H1 (cell line): ENCODE data around the gene RAB3IL1. TPM values are rescaled to one million over a fixed set of nuclear protein-coding genes. Genes with fewer than 3 reads are reported as not detected.
A peak's percentile ranks its signal among the peaks of the same experiment; 100 is the strongest.

Source experiments
- CTCF ChIA-PET: fragments of 300-600 bp; sonication (Branson Sonifier 250); formaldehyde crosslinking; loops from one replicate; lab custom pipeline; 2021; ENCODE audit not compliant: partially characterized antibody; lab: Charles Lee
- POLR2A ChIA-PET: fragments of 300-600 bp; sonication (Branson Sonifier 250); formaldehyde crosslinking; loops from one replicate; lab custom pipeline; 2021; ENCODE audit warnings: inconsistent platforms; ENCODE audit not compliant: partially characterized antibody; lab: Charles Lee
- DNase-seq, 2 experiments: peaks; one replicate each; pipeline versions ENCODE4 v3.0.0 to v3.0.0-alpha.2; 2010 to 2022; ENCODE audit warnings: low spot score in 2 of 2, low read depth in 1 of 2, mixed read lengths in 1 of 2
- FAIRE-seq: peaks from 2 replicates; lab custom pipeline; 2011; peaks lifted over from hg19 to GRCh38; lab: Jason Lieb, UNC
- H2AFZ ChIP-seq: 2 replicates; pipeline ENCODE4 v1.8.1; 2012; ENCODE audit warnings: low read length, inconsistent platforms
- H2AK5ac ChIP-seq: 2 replicates; pipeline ENCODE4 v1.6.1; 2013; ENCODE audit warnings: low read depth, low read length
- H2BK120ac ChIP-seq: replicated peaks from 2 replicates; pipeline ENCODE3; 2013; ENCODE audit warnings: low read depth, low read length, inconsistent platforms
- H2BK12ac ChIP-seq: 2 replicates; pipeline ENCODE4 v1.6.1; 2013; ENCODE audit warnings: low read depth, low read length
- H2BK15ac ChIP-seq: 2 replicates; pipeline ENCODE4 v1.6.1; 2013; ENCODE audit warnings: low read length
- H2BK20ac ChIP-seq: 2 replicates; pipeline ENCODE4 v1.6.1; 2013; ENCODE audit warnings: low read length
- H2BK5ac ChIP-seq: 2 replicates; pipeline ENCODE4 v1.6.1; 2013; ENCODE audit warnings: low read depth, low read length
- H3K14ac ChIP-seq: 2 replicates; pipeline ENCODE4 v1.6.1; 2013; ENCODE audit warnings: inconsistent platforms; ENCODE audit not compliant: insufficient read length
- H3K18ac ChIP-seq: 2 replicates; pipeline ENCODE4 v1.6.1; 2013; ENCODE audit warnings: low read length; ENCODE audit errors: extremely low read depth
- H3K23ac ChIP-seq: 2 replicates; pipeline ENCODE4 v1.6.1; 2013; ENCODE audit warnings: inconsistent platforms; ENCODE audit not compliant: insufficient read length
- H3K23me2 ChIP-seq: 2 replicates; pipeline ENCODE4 v1.6.1; 2013; ENCODE audit warnings: low read depth, low read length
- H3K27ac ChIP-seq: 2 replicates; pipeline ENCODE4 v1.6.1; 2011; ENCODE audit warnings: low read depth, low read length, inconsistent platforms
- H3K27me3 ChIP-seq, 4 experiments: replicated peaks in 1 of 4; 1 replicate in 1 of 4; 2 replicates in 3 of 4; pipeline versions ENCODE4 v1.6.1 to v1.8.1; 2011 to 2013; ENCODE audit warnings: low read length in 3 of 4, mild to moderate bottlenecking in 3 of 4, inconsistent platforms in 2 of 4, mixed read lengths in 2 of 4, moderate library complexity in 1 of 4; ENCODE audit not compliant: control insufficient read depth in 3 of 4, insufficient read depth in 3 of 4; ENCODE audit errors: extremely low read depth in 1 of 4
- H3K36me3 ChIP-seq, 4 experiments: 2 replicates each; pipeline versions ENCODE4 v1.6.1 to v1.8.1; 2011 to 2013; ENCODE audit warnings: mild to moderate bottlenecking in 4 of 4, low read length in 3 of 4, moderate library complexity in 2 of 4, control low read depth in 1 of 4, inconsistent platforms in 1 of 4; ENCODE audit not compliant: insufficient read depth in 4 of 4, control insufficient read depth in 2 of 4
- H3K4ac ChIP-seq: replicated peaks from 2 replicates; pipeline ENCODE3; 2013; ENCODE audit warnings: low read length, low read depth, mixed read lengths, inconsistent platforms; ENCODE audit not compliant: insufficient read length
- H3K4me1 ChIP-seq, 4 experiments: replicated peaks in 1 of 4; 1 replicate in 1 of 4; 2 replicates in 3 of 4; pipeline versions ENCODE4 v1.6.1 to v1.8.1; 2011 to 2013; ENCODE audit warnings: low read length in 3 of 4, inconsistent platforms in 2 of 4, mixed read lengths in 1 of 4; ENCODE audit not compliant: insufficient read depth in 4 of 4, control insufficient read depth in 3 of 4
- H3K4me2 ChIP-seq, 2 experiments: 2 replicates each; pipeline versions ENCODE4 v1.6.1 to v1.8.1; 2011 to 2013; ENCODE audit warnings: low read depth in 2 of 2, low read length in 2 of 2, control low read depth in 1 of 2, inconsistent platforms in 1 of 2, mild to moderate bottlenecking in 1 of 2; ENCODE audit not compliant: insufficient read depth in 1 of 2
- H3K4me3 ChIP-seq, 4 experiments: fragments of 200-600, 300-600 bp in 1 of 4; sonication (generic), shearing (Covaris generic), sonication (Bioruptor Twin) in 1 of 4; 2 replicates each; pipeline versions ENCODE4 v1.5.1 to v1.8.1; 2011 to 2016; ENCODE audit warnings: low read length in 4 of 4, low read depth in 3 of 4, control low read depth in 2 of 4, inconsistent platforms in 2 of 4, mild to moderate bottlenecking in 2 of 4, mixed read lengths in 1 of 4, moderate library complexity in 1 of 4; ENCODE audit not compliant: insufficient read depth in 2 of 4; ENCODE audit errors: extremely low read depth in 1 of 4
- H3K56ac ChIP-seq: replicated peaks from 2 replicates; pipeline ENCODE3; 2013; ENCODE audit warnings: low read depth, mild to moderate bottlenecking, mixed read lengths, low read length, inconsistent platforms; ENCODE audit not compliant: insufficient read length
- H3K79me1 ChIP-seq: 2 replicates; pipeline ENCODE4 v1.6.1; 2013; ENCODE audit warnings: low read depth, low read length, control low read depth
- H3K79me2 ChIP-seq, 2 experiments: 2 replicates each; pipeline versions ENCODE4 v1.6.1 to v1.8.1; 2012 to 2013; ENCODE audit warnings: low read length in 2 of 2, mild to moderate bottlenecking in 2 of 2, inconsistent platforms in 1 of 2; ENCODE audit not compliant: insufficient read depth in 2 of 2, control insufficient read depth in 1 of 2
- H3K9ac ChIP-seq, 4 experiments: replicated peaks in 1 of 4; 1 replicate in 1 of 4; 2 replicates in 3 of 4; pipeline versions ENCODE4 v1.6.1 to v1.8.1; 2011 to 2013; ENCODE audit warnings: low read depth in 3 of 4, low read length in 3 of 4, control low read depth in 2 of 4, mild to moderate bottlenecking in 2 of 4, moderate library complexity in 2 of 4, inconsistent platforms in 1 of 4; ENCODE audit errors: extremely low read depth in 1 of 4
- H3K9me3 ChIP-seq, 2 experiments: 2 replicates each; pipeline versions ENCODE4 v1.6.1 to v1.8.1; 2012 to 2013; ENCODE audit warnings: mild to moderate bottlenecking in 2 of 2, moderate library complexity in 2 of 2, control low read depth in 1 of 2, inconsistent platforms in 1 of 2, low read depth in 1 of 2, low read length in 1 of 2, mixed read lengths in 1 of 2; ENCODE audit not compliant: insufficient read depth in 2 of 2
- H4K20me1 ChIP-seq, 2 experiments: replicated peaks in 1 of 2; 2 replicates each; pipeline versions ENCODE3 to v1.8.1; 2011 to 2013; ENCODE audit warnings: inconsistent platforms in 2 of 2, low read length in 2 of 2, mild to moderate bottlenecking in 1 of 2; ENCODE audit not compliant: insufficient read depth in 2 of 2, control insufficient read depth in 1 of 2
- H4K5ac ChIP-seq: 2 replicates; pipeline ENCODE4 v1.6.1; 2013; ENCODE audit warnings: low read length, low read depth, mixed read lengths, inconsistent platforms; ENCODE audit not compliant: insufficient read length
- H4K8ac ChIP-seq: 2 replicates; pipeline ENCODE4 v1.8.0; 2013; ENCODE audit warnings: mild to moderate bottlenecking, moderate library complexity, low read length, inconsistent platforms; ENCODE audit not compliant: insufficient read depth; ENCODE audit errors: extremely low read depth
- H4K91ac ChIP-seq: replicated peaks from 2 replicates; pipeline ENCODE3; 2013; ENCODE audit warnings: low read length, mixed read lengths, inconsistent platforms; ENCODE audit not compliant: insufficient read length
- FOSL1 ChIP-seq: IDR thresholded peaks from 2 replicates; pipeline ENCODE4 v1.6.1; 2011; ENCODE audit warnings: mild to moderate bottlenecking, low read depth, low read length, moderate library complexity; ENCODE audit not compliant: insufficient read depth
- MAFK ChIP-seq: IDR thresholded peaks from 2 replicates; pipeline ENCODE4 v1.6.1; 2012; ENCODE audit warnings: low read depth, mild to moderate bottlenecking, improper control_type of control experiment, low read length
- RBBP5 ChIP-seq: IDR thresholded peaks from 2 replicates; pipeline ENCODE4 v1.7.1; 2012; ENCODE audit warnings: low read depth, mild to moderate bottlenecking, inconsistent platforms, low read length, moderate library complexity, borderline replicate concordance
- RXRA ChIP-seq: IDR thresholded peaks from 2 replicates; pipeline ENCODE4 v1.6.1; 2011; ENCODE audit warnings: low read depth, mild to moderate bottlenecking, low read length, moderate library complexity; ENCODE audit not compliant: insufficient read depth
- SRF ChIP-seq: IDR thresholded peaks from 2 replicates; pipeline ENCODE4 v1.6.1; 2011; ENCODE audit warnings: mild to moderate bottlenecking, low read depth, low read length, moderate library complexity
- YY1 ChIP-seq: IDR thresholded peaks from 2 replicates; pipeline ENCODE4 v1.6.1; 2011; ENCODE audit warnings: low read depth, mild to moderate bottlenecking, low read length
- WGBS, 2 experiments: shearing (Covaris generic) in 1 of 2; methylation state at CpG; one replicate each; pipeline versions ENCODE4 v1.1.6 to v1.1.7; 2013 to 2015; ENCODE audit warnings: low lambda C conversion rate in 2 of 2, mixed read lengths in 2 of 2, inconsistent platforms in 1 of 2, low coverage in 1 of 2, missing lambda C conversion rate in 1 of 2; ENCODE audit not compliant: insufficient replicate concordance in 2 of 2, insufficient coverage in 1 of 2, insufficient read length in 1 of 2; ENCODE audit errors: extremely low coverage in 1 of 2, missing lambda C conversion rate in 1 of 2; 5-methylcytosine and 5-hydroxymethylcytosine counted together
- polyA plus RNA-seq, 7 experiments: library from polyadenylated mRNA; depleted of rRNA in 3 of 7; stranded (reverse) in 5 of 7; unstranded in 2 of 7; fragments of >200 nt in 5 of 7; fragments of 200-250 nt in 2 of 7; gene quantifications; 1 replicate in 5 of 7; 2 replicates in 1 of 7; 4 replicates in 1 of 7; pipeline versions ENCODE4 v1.2.1 to v1.2.3, GENCODE V29; 2011 to 2013; ENCODE audit warnings: missing spikeins in 2 of 7, mixed read lengths in 2 of 7
- total RNA-seq: library from RNA; stranded (reverse); fragmentation: NEBNext Ultra II Directional; extraction: Animal tissue kit (Norgen Biotek cat#: 25700); gene quantifications from 2 replicates; pipeline ENCODE4 v1.2.1, GENCODE V29; 2021

Gene RAB3IL1
- total and polyA plus RNA-seq, 2 of the 8 experiments (the other 6 are each of a cell fraction or from before 2014, with no cell fraction given), result 6.8 to 7.9 TPM

DNA sequence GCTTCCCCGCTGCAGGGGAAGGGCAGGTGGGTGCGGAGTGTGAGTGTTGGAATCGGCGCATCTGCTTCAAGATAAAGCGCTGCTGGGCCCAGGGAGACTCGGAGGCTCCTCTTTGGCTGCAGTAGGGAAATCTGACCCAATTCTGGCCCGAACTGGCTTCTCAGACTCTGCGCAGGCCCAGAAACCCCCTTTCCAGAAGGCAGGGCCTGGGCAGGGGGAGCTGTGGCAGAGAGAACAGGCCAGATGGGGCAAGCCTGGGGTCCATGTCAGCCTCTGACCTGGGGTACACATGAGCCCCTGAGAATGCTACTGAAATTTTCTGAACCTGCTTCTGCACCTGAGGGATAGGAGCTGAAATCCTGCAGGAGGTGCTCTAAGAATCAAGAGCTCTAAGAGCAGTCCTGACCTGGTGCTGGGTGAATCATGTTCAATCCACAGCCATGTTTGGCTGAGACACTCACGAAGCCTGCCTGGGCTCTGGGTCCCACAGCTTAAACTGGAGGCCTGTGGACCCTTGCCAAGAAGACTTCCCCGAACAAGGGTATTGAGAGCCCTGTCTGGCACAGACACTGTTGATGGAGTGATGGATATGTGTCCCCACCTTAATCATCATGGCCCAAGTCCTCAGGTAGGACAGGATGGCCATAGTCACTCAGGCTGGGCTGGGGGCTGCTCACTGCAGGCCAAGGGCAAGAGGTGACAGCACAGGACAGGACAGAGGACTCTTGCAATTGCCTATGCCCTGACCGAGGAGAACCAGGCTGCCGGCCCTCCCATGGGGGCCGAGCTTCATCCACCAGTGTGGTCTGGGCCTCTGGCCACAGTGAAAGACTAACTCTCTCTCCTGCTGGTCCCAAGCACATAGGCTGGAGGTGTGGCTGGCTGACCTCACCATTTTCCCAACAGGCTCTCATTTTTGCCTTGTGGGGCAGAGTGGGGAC, 6.9 kb downstream of the RAB3IL1 start:
- peak overlapping the region; percentile 53; the same call in 1 of the 2 replicates for H2AK5ac ChIP-seq
- H3K4ac ChIP-seq, result no peak overlapping the region
- H3K36me3 ChIP-seq, result no peaks in the 10 kb centered on the region
- H2BK20ac ChIP-seq, result no peak overlapping the region
- H3K27ac ChIP-seq, result no peak overlapping the region
- peak overlapping the region; percentile 60; the same call in 1 of the 2 replicates for H4K8ac ChIP-seq
- ChIA-PET POLR2A (interaction anchor here (1.7 to 15.5 kb wide), 3 partner anchors 13 to 38 kb away, joined by 4 to 137 read pairs (median 9); partner anchors contain the start of gene BEST1), CTCF (interaction anchor here (0.9 to 17.1 kb wide), 9 partner anchors 10 to 198 kb away, joined by 3 to 225 read pairs (median 4); partner anchors contain the start of gene BEST1)
- 0 out of 2 replicates have a peak overlapping the region, but pooled peaks have one; percentile 11 for H2BK12ac ChIP-seq
- H2BK15ac ChIP-seq, result 0 out of 2 replicates have a peak overlapping the region, but pooled peaks have one; percentile 8
- no peak overlapping the region for H3K4me2 ChIP-seq
- H3K9ac ChIP-seq, result no peak overlapping the region
- no peak overlapping the region for H3K56ac ChIP-seq
- 0 out of 7 replicates have a peak, but pooled peaks cover 0 to 1% (median 0%) of the 10 kb centered on the region in 4 experiments for H3K27me3 ChIP-seq
- H4K5ac ChIP-seq, result no peak overlapping the region
- H3K14ac ChIP-seq, result no peak overlapping the region
- TF ChIP-seq RBBP5 (no peak), YY1 (no peak), FOSL1 (no peak), SRF (no peak), MAFK (no peak), RXRA (no peak)
- FAIRE-seq (no peak), DNase-seq (no peak)
- H2BK120ac ChIP-seq, result no peak overlapping the region
- H3K4me1 ChIP-seq, result peaks cover 0 to 12% (median 10%) of the 10 kb centered on the region in 4 experiments; a peak in 6 of 7 replicates
- no peak overlapping the region for H2AFZ ChIP-seq
- H3K79me1 ChIP-seq, result no peaks in the 10 kb centered on the region
- H3K9me3 ChIP-seq, result no peaks in the 10 kb centered on the region
- H4K91ac ChIP-seq, result no peak overlapping the region
- no peak overlapping the region; the same call in 1 of the 2 replicates for H3K18ac ChIP-seq
- H2BK5ac ChIP-seq, result no peak overlapping the region; the same call in 1 of the 2 replicates
- H4K20me1 ChIP-seq, result no peaks in the 10 kb centered on the region
- no peak overlapping the region for H3K4me3 ChIP-seq
- WGBS, 2 experiments, result 91% methylated on average over 13 of the region's 13 CpGs; no CpG with 5 or more reads in 1 of the 2 experiments
- no peak overlapping the region for H3K23ac ChIP-seq
- no peaks in the 10 kb centered on the region for H3K23me2 ChIP-seq
- no peaks in the 10 kb centered on the region for H3K79me2 ChIP-seq
